ENCODE results near the gene PGLYRP2. TPM values are rescaled to one million over a fixed set of nuclear protein-coding genes. Genes with fewer than 3 reads are reported as not detected.
"Not testable (repeated sequence)": the region's sequence is repeated elsewhere in the genome, so short reads cannot be mapped to it uniquely, and the experiment has no call there.

Gene PGLYRP2
- 1.6 TPM for total RNA-seq

GRCh38 chr19:15479391-15480345, at the start of gene PGLYRP2:
PGLYRP2 (minus strand) TSS chr19:15479501; CDS start chr19:15479371, 130 bp downstream.
- peak; percentile 47 for DNase-seq (ENCODE audit: low spot score)

- no peak for DNase-seq (ENCODE audit: low spot score)
These were observed 48.4 kb upstream of the PGLYRP2 start for GRCh38 chr19:15527705-15528104.

GRCh38 chr19:15526408-15526807, 47.1 kb upstream of the PGLYRP2 start:
- DNase-seq (ENCODE audit: low spot score) = no peak

- DNase-seq (ENCODE audit: low spot score) = no peak
These were observed 46.0 kb upstream of the PGLYRP2 start for GRCh38 chr19:15525291-15525690.

GRCh38 chr19:15524781-15525180, 45.5 kb upstream of the PGLYRP2 start:
- DNase-seq (ENCODE audit: low spot score) = no peak

GRCh38 chr19:15519433-15519976, 40.2 kb upstream of the PGLYRP2 start:
- no peak for DNase-seq (ENCODE audit: low spot score)

GRCh38 chr19:15517778-15518177, 38.5 kb upstream of the PGLYRP2 start:
- no peak for DNase-seq (ENCODE audit: low spot score)

GRCh38 chr19:15516363-15516762, 37.1 kb upstream of the PGLYRP2 start:
- DNase-seq (ENCODE audit: low spot score) = no peak

- not testable (repeated sequence) for DNase-seq (ENCODE audit: low spot score)
These were observed 35.9 kb upstream of the PGLYRP2 start for GRCh38 chr19:15515227-15515625.

- DNase-seq (ENCODE audit: low spot score) = no peak
These were observed 32.5 kb upstream of the PGLYRP2 start for GRCh38 chr19:15511671-15512424.

- DNase-seq (ENCODE audit: low spot score) = no peak
These were observed 28.9 kb upstream of the PGLYRP2 start, which contains the start of gene CYP4F22 for GRCh38 chr19:15508035-15508710. CYP4F22 (plus strand) TSS chr19:15508525; CDS start chr19:15525337, 16,812 bp downstream.

- no peak for DNase-seq (ENCODE audit: low spot score)
These were observed 28.1 kb upstream of the PGLYRP2 start for GRCh38 chr19:15507068-15508034.

GRCh38 chr19:15506074-15506571, 26.8 kb upstream of the PGLYRP2 start:
- DNase-seq (ENCODE audit: low spot score) = no peak

- DNase-seq (ENCODE audit: low spot score) = no peak
These were observed 23.0 kb upstream of the PGLYRP2 start for GRCh38 chr19:15502264-15502663.

- DNase-seq (ENCODE audit: low spot score) = no peak
These were observed 22.3 kb upstream of the PGLYRP2 start for GRCh38 chr19:15501596-15501995.

GRCh38 chr19:15498910-15499309, 19.6 kb upstream of the PGLYRP2 start:
- DNase-seq (ENCODE audit: low spot score) = no peak

GRCh38 chr19:15498156-15498858, 19.0 kb upstream of the PGLYRP2 start:
- DNase-seq (ENCODE audit: low spot score) = no peak

GRCh38 chr19:15495151-15495550, 15.8 kb upstream of the PGLYRP2 start:
- DNase-seq (ENCODE audit: low spot score) = no peak

- DNase-seq (ENCODE audit: low spot score) = no peak
These were observed 9.4 kb upstream of the PGLYRP2 start for GRCh38 chr19:15488489-15489226.

Data from mucosa of gallbladder (tissue), 1 donor.